GM21360 (cell line): ENCODE results near the gene UBA3.

Experiments used
- ATAC-seq: cut with Tn5 transposase; IDR thresholded peaks from one replicate; pipeline ENCODE4 v1.9.1; 2021; ENCODE audit warnings: mild to moderate bottlenecking, moderate library complexity; ENCODE audit not compliant: unreplicated experiment

Gene UBA3

GRCh38 chr3:69080233-69080920 is at the start of gene UBA3:
Gene UBA3 (minus strand): TSS chr3:69080365. CDS start chr3:69080353, 12 bp downstream.
- peak; percentile 34 for ATAC-seq

DNA sequence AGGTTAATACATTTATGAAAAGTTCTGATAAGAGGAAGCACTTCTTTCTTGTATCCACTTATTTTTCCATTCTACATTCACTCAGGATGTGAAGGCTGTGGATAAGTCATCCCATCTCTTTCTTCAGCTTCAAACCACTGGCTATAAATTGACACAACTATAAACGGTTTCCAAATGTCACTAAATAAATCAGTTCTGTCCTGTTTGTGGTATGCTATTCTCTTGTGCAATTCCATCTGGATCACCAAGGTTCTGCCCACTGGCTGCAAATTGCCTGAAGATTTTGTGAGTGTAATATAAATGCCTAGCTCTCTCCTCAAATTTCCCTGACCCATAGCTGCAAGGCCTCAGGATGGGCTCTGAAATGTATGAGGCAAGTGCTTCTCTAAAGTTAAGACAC is 49.4 kb upstream of the UBA3 start:
- ATAC-seq = no peak

DNA sequence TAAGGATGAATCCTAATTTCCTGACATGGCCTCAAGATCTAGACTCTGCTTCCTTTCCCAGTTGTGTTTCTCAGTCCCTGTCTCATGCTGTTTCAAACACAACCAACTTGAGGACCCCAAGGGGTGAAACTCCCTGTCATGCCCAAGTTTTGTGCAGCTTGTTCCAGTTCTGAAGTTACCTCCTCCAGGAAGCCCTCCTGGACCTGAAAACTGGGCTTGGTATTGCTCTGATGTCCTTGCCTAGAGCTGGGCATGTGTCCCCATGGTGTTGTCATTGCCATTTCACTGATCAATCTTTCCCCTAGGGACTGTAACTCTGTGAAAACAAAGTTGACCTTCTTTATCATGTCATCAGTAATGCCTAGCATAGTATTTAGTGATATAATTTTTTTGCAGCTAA is 48.3 kb upstream of the UBA3 start:
- ATAC-seq = no peak

DNA sequence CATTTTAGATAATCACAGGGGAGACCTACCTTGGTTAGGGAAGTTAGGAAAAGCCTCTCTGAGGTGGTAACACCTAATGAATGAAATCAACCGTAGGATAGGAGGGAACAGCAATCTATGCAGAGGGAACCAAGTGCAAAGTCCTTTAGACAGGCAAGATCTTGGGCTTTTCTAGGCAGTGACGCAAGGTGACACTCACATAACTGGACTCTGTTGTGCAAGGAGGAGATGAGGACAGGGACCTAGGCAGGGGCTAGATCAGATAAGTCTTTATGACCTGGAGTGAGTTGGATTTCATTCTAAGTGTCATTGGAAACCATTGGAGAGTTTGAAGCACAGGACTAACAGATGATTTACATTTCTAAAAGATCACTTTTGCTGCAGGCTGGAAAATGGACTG is 46.8 kb upstream of the UBA3 start:
- ATAC-seq = no peak

GRCh38 chr3:69126216-69126615 is 46.1 kb upstream of the UBA3 start:
- ATAC-seq = no peak

DNA sequence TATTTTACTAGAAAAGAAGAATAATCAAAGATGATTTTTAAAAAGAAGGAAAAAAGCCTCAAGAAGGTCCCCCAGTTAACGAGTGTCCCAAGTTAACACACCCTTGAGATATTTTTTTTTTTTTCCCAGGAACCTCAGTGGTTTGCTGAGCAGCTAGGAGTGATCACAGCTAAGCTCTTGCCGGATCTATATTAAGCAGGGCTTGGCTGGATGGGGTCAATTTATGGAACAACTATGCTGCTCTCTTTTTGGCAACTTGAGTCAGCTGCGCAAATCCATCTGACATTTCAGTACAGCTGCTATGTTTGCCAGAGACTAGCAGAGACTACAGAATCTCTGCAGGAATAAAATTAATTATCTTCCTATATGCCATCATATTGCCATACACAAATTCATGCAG is 42.2 kb upstream of the UBA3 start, which contains the start of gene LMOD3:
LMOD3 (minus strand) TSS at position 193 of the 400 bp plus-strand sequence. CDS start 209 bp downstream, outside the sequence.
- no peak for ATAC-seq

DNA sequence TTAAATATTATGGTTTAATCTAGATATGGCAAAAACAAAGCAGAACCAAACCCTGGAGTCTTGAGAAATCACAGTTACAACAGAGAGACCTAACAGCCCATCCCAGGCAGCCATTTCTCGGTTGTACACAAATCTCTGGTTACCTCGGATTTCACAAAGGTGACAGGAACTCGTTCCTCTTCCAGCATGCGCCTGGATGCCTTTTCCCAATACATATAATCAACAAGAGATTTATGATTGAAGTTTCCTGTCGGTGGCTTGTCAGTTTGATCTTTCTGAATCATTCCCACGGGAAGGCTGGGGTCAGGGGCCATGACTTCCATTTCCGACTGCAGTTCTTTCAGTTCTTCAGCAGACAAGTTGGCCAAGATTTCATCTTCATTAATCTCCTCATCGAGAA is 41.8 kb upstream of the UBA3 start:
- ATAC-seq = no peak

- no peak for ATAC-seq
These were observed 41.3 kb upstream of the UBA3 start for GRCh38 chr3:69121513-69121912.

- peak; percentile 94 for ATAC-seq
These were observed 40.8 kb upstream of the UBA3 start for GRCh38 chr3:69120879-69121464.

DNA sequence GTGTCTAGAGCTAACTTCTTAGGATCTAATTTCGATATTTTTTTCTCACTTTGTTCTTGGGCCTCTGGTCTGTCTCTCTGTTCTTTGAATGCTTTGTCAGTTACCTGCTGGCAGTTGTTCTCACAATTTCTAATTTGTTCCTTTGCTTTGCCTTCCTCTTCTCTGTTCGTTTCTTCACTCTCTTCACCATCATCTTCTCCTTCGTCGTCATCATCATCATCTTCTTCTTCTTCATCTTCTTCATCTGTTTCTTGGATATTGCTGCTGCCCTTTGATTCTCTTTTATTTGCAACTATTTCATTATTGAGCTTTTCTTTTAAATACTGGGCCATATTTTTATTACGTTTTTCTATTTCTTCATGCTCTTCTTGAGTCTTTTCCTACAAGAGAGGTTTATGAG is 39.5 kb upstream of the UBA3 start:
- no peak for ATAC-seq

GRCh38 chr3:69119138-69119537 is 39.0 kb upstream of the UBA3 start:
- ATAC-seq = no peak

DNA sequence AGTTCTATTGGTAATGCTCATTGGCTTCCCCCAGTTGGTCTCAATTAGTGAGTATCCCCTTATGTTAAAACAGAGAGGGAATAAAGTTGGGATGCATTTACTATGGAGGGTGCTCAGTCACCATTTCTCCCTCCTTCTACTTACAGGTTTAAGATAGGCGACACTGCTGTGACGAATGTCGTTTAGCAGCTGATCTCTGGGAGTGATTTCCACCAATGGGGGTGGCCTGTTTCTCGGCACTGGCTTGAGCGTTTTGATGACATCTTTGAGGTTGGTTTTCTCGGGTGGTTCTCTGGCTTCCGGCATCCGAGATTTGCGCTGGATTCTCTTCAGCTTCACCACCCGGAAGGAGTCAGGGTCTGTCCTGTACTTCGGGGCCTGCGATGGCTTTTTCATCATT is 38.4 kb upstream of the UBA3 start:
- no peak for ATAC-seq

- no peak for ATAC-seq
These were observed 36.7 kb upstream of the UBA3 start for GRCh38 chr3:69116897-69117296.

DNA sequence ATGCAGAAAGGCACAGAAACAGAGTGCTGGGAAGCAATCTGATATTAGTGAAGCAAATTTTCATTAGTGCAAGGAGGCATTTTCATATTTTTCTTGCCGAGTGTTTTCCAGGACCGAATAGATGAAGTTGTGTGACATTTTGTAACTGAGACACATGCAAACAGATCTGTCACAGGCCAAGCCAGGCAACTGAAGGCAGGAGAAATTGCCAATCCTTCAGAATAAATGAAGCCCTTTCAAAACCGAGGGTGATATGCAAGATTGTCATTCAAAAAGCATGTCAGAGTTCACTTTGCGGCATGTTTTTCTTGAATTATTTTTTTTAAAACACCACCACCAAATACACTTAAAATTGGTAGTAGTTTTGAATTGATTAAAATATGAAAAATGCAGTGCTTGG is 36.0 kb upstream of the UBA3 start:
- ATAC-seq = no peak

- no peak for ATAC-seq
These were observed 35.6 kb upstream of the UBA3 start for GRCh38 chr3:69115731-69116130.

DNA sequence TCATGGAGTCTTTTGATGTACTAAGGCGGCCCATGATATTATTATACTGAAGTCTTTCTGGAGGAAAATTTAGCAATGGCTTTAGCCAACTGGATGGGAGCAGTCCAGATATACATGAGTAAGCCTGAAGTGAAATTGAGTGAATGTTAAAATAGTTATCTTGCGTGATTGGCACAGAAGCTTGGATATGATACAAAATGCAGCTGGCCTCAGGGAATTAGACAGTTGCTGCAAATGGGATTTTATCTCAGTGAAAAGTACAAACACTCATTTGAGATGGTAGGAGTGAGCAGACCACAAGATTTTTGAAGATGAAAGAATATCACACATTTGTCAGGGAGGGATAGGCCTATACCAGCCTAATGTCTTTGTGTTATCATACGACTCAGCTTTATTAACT is 33.4 kb upstream of the UBA3 start:
- no peak for ATAC-seq

- no peak for ATAC-seq
These were observed 30.9 kb upstream of the UBA3 start for GRCh38 chr3:69110941-69111546.

DNA sequence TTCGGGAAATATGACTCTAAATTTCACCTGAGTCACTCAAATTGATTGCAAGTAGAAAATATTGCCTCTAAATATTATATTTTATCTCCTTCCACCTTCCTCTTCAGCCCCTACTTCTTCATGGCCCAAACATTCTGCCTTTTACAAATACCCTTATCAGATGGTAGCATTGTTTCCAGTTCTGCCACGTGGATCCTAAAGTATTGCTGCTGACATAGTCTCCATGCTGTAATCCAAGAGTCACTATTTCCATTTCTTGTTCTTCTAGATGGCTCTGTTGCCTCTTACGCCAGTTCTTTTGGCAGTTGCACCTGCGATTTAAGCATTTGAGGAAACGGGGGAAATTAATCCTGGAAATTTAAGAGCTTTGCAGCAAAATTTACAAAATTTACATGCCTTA is 28.6 kb upstream of the UBA3 start:
- no peak for ATAC-seq

DNA sequence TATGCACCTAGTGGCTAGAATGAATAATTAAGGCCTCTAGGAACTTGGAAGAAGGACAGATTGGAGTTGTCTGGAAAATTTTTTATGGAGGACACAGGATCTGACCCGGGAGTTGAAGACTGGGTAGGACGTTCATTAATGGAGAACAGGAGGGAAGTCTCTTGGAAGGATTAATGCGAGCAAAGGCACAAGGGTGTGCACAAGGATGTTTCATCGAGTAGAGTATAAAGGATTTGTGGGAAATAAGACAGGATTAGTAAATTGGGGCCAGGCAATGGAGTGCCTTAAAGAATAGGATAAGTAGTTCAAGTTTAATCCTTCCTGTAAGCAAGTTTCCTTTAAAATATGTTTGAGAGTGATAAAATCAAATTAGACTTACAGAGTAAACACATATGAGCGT is 27.7 kb upstream of the UBA3 start:
- ATAC-seq = no peak

- no peak for ATAC-seq
These were observed 25.2 kb upstream of the UBA3 start for GRCh38 chr3:69105320-69105719.

- ATAC-seq = no peak
These were observed 24.4 kb upstream of the UBA3 start for GRCh38 chr3:69104586-69104985.

- no peak for ATAC-seq
These were observed 23.0 kb upstream of the UBA3 start for GRCh38 chr3:69103123-69103522.
